Activated CD4-positive, alpha-beta T cell treated with anti-CD3 and anti-CD28 coated beads, Interleukin-2, amount 50 U/mL, for 4 hours (primary cell): ENCODE measurements around the gene FKBP11.

Experiments
- DNase-seq, 2 experiments: peaks; one replicate each; pipeline ENCODE4 v3.0.0-alpha.2; 2020

Gene FKBP11

DNA sequence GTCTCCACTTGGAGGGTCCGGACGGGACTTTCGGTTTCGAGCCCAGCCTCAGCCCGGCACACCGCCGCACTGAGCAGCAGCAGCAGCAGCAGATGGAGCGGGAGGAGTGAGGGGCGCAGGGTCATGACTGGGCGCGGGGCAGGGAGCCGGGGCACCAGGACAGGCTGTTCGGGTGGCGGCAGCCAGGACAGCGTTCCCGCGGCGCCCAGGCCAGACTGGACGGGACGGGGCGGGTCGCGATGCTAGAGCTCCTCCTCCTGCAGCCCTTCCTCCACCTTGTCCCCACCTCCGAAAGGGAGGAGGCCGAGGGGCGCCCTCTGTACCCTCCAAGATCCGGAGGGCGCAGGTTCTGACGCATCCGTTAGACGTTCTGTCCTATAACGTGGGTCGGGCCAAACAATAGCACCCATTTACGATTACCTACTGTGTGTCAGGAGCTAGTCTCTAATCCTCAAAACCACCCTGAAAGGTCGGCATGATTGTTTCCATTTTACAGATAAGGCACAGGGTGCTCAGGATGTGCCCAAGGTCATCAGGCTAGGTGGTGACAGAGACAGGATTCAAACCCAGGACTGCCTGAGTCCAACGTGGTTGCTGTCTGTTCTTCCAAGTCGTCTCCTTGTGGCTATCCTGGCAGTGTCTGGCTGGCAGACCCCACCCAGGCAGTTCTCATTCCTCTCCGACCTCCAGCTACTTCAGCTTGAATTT lies at the start of gene FKBP11:
FKBP11 (minus strand) TSS at position 189 of the 708 bp plus-strand sequence; CDS start at position 125, 64 bp downstream.
- peak; percentile 68 to 73 for DNase-seq

DNA sequence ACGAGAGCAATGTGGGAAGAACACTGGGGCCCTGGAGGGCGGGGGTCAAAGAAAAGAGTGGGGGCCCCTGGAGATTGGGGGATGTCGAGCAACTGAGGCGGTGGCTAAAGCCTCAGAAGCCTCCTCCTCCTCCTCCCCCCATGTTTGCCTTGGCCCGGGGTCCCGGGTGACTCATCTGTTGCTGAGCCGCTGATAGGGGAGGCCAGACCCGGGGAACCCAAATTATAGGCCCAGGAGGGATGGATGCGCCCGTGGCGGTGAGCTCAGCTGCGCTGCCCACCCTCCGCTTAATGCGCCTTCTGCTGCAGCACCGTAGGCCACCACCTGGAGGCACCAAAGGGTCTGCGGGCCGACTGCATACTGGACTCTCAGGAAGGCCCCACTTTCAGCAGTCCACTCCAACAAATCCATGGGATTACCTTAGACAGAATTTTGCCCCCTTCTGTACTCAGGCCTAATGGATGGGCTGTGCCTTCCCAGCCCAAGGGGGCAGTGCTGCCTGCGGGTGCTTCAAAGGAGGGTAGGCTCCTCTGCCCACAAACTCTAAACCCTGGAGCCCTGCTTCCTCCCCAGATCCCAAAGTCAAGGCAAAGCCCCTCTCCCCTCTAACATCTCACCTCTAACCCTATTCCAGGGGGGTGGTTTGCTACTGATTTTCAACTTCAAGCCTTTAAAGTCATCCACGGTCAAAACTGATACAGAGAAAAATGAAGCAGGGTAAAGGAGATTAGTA lies 48.8 kb upstream of the FKBP11 start:
- DNase-seq, result peak in 1 of 2 experiments; percentile 17

DNA sequence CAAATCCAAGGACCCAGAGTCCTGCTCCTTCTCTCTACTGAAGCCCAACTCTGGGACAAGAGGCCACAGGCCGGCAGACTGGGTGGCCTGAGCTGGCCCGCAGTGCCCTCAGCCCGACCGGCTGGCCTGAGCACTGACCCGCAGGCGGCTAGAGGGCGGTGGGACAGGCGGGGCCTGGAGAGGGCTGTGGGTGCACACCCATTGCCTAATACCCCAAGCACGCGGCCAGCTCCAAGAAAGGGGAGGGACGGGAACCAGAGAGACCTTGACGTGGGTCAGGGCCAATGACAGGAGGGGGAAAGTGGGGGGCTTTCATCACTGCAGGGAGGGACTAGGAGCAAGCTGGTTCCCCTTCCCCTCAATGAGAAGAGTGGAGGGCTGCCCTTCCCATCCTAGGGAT lies 48.2 kb upstream of the FKBP11 start:
- DNase-seq, result no peak

DNA sequence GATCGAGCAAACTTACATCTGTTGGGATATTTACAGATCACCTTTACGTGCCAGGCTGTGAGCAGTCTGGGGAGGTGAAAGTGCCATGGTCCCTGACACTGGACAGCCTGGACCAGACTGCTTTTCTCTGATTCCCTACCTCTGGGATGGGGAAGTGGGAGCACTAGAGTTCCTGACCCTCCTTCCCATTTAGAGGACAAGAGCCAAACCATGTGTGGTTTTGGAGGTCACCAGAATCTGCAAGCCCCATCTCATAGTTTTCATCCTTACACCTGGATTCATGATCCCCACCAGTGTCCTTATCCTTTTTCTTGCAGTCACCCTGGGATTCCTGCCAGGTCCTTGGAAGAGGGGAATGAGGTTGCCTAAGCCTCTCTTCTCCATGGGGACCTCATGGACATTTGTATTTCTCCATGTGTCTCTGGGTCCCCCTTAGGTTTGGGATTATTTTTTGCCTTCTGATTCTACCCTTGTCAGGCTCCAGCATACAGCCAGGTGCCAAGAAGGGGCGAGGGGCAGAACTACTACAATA lies 47.7 kb upstream of the FKBP11 start:
- no peak for DNase-seq

DNA sequence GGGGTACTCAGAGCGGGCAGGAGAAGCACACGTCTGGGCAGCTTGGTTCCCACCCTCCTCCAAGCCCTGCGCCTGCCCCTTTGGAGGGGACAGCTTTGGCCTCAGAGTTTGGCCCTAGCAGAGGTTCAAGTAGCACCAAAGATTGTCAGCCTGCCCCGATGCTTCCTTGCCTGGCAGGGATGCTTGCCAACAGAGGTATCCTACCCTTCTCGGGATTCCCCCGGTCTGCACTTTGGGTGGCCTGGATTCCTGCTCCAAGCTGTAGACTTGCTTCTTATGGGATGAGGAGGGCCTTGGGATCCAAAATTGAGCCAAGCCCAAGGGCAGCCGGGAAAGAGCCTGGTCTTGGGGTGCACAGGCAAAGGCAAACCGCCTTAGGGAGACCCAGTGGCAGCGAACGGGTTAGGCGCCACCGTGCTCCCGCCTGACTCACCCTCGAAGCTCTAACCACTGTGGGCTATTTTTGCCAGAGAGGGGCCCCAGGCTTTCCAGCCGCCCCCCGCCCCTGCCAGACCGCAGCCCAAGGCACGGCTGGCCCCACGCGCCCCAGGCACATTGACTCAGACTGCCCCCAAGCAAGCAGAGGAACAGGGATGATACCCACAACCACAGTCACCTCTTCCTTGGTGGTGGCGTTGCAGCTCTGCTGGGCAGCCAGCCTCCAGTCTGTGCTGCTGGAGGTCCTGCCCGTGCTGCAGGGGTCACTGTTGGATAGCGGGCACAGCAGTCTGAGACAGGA lies 47.1 kb upstream of the FKBP11 start:
- DNase-seq, result no peak

DNA sequence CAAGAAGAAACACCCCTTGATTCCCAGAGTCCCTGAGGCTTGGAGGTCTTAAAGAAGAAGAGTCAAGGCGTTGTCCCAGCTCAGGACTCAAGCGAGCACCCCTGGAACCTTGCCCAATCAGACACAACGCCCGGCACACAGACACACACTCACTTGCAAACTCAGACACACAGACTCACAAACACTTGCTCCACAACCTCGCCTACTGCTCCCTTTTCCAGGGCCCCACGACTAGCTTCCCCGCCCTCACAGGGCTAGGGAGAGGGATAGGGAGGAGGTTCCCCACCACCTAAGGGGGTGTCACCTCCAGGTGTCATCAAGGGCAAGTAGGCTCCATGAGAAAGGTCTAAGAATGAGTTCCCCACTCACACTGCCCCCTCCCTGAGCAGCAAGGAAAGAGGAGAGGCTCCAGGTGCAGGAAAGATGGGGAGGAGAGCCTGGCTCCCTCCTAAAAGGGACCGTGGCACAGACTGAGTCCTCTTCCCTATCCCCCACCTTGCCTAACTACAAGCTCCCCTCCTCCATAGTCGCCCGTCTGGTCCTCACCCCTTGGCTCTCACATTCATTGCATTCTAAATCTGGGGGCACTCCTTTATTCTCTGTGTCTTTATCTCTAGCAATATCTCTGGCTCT lies 45.5 kb upstream of the FKBP11 start:
- no peak for DNase-seq

DNA sequence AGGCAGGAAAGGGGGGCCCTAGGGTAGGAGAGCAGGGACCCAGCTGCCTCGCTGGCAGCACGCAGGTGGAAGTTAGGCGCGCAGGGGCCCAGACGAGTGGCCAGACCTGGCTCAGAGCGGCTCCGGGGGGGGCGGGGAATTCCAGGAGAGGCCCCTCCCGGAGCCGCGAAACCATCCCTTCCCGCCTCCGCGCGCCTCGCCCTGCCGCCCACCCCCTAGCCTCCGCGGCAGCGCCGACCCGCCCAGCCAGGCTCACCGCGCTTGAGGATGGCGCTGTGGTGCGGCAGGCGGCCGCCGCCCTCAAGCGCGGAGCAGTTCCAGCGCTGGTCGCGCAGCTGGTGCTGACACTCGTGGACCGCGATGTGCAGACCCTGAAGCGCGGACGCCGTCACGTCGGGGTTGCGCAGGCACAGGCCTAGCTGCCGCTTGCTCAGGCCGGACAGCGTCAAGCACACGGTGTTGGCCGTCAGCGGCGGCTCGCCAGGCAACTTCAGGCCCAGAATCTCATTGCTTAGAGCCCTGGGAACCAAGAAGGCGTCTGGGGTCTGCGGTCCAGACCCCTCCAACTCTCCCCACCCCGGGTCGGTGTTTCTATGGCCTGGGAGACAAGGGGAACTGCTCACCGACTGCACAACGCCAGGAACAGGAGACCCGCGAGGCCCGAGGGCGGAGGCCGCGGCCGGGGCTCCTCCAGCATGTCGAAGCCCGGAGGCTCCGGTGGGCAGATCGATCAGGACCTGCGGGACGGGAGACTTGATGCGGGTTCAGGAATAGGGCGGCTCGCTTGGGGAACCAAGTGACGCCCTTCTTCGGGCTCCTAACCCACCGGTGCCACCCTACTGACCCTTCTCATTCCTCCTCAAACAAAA lies 44.8 kb upstream of the FKBP11 start:
- DNase-seq, result peak in 1 of 2 experiments; percentile 47

DNA sequence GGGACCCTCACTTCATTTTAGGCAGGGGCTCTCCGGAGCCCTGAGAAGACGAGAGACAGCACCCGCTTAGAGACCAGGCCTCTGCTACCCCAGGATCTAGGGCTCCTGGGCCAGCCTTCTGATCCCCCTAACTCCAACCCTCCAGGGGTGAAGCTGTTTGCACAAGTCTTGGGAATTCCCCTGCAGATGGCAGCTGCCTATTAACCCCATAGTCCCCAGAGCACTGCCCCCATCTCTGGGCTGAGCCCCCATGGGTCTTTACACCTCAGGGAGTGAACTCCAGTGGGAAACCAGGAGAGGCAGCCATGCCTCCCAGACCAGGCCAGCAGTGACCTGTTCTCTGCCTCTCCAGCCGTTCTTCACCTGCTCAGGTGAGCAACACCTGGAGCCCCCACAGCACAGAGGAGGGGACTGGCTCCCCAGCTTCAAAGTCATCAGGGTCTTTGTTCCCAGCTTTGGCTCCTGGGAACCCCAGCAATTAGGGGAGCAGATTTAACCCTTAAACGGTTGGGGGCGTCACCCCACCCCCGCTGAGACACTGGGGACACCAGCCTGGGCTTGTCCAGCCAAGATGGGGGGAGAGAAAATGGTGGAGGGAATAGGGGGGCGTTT lies 44.0 kb upstream of the FKBP11 start:
- no peak for DNase-seq

DNA sequence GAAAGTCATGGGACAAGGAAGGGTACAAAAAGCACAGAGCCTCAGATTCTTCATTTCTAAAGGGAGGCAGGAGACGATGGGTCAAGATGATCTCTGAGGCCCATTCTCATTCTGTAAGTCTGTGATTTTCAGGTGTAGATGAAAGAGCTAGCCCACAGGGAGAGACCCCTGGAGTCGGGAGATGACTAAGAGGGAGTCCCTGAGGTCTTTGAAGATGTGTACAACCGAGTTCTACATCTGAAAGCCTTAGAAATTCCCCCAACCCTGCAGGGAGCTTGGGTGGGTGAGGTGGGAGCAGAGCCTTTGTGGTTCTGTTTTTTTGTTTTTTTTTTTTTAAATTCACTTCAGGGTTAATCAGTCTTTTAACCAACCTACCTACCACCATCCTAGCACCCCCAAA lies 43.2 kb upstream of the FKBP11 start:
- no peak for DNase-seq

DNA sequence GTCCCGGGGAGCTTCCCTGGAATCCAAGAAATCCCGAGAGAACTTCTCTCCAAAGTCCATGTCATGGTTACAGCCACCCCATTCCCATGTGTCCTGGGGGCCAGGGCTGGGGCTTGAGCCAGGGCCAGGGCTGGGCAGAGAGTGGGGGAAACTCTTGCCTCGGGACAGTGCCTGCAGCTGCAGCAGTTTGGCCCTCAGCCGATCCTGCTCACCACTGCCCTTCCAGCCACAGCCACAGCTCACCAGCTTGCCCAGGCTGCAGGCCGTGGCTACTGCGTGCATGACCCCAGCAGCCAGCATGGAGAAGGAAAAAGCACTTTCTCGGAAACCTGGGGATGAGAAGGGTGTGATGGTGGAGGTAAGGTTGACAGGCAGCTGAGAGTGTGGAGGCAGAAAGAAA lies 42.7 kb upstream of the FKBP11 start:
- no peak for DNase-seq

DNA sequence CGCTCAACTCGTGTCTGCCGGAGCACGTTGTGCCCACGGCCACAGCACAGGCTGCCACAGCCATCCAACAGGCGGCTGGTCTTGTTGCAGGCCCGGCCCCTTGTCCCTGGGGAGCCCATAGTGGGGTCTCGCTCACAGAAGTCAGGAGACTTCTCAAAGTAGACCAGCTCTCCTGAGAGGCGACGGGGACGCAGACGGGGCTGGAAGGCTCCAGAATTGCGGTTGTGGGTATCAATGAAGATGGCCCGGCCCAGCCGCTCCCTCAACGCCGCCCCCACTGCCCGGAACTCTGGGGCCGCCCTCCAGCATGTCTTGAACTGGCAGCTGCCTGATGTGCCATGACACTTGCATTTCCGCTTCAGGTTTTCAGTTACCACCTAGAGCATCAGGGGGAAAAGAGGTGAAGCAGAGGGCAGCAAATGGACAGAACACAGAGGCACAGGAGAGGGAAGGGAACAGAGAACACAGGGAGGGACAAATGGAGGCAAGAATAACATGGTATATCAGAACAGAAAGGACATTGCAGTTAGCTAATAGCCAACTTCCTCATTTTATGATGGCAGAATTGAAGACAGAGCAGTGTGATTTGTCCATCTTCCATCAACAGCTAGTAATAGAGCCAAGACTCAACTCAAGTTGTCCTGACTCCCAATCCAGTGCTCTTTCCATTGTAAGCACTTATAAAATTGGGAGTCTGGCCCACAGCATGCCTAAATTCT lies 41.0 kb upstream of the FKBP11 start:
- DNase-seq, result no peak

DNA sequence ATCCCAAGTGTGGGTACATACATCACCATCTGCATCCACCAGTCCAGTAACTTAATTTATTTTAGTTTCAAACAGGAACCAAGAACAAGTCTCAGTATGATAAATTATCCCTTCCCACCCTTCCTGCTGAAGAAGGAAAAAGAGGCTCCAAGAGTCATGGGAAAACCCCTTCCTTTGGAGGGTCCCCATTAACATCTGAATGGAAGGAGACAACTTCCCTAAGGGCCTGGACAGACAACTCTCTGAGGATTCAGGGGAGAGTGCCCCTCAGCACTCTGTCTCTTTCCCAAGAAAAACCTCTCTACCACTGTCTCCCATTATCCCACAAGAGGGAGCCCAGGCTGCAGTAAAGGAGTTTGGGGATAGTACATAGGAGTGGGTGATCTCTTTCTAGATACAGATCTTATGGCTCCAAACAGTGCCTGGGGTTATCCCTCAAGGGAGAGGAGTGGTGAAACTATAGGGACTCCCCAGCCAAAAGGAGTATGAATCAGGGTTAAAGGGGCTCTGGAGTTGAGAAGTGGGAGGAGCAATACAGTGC lies 40.1 kb upstream of the FKBP11 start:
- no peak for DNase-seq

DNA sequence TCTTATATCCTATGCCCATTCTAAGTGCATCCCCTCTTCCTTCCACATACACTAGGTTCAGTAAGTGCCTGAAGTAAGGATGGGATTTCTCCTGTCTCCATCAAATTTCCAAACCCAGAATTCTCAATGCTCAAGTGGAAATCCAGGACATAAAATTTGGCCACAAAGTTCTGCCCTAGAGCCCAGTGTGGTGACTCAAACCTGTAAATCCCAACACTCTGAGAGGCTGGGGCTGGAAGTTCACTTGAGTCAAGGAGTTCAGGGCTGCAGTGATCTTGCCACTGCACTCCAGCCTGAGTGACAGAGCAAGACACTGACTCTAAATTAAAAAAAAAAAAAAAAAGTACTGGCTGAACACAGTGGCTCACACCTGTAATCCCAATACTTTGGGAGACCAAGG lies 36.5 kb upstream of the FKBP11 start:
- no peak for DNase-seq

DNA sequence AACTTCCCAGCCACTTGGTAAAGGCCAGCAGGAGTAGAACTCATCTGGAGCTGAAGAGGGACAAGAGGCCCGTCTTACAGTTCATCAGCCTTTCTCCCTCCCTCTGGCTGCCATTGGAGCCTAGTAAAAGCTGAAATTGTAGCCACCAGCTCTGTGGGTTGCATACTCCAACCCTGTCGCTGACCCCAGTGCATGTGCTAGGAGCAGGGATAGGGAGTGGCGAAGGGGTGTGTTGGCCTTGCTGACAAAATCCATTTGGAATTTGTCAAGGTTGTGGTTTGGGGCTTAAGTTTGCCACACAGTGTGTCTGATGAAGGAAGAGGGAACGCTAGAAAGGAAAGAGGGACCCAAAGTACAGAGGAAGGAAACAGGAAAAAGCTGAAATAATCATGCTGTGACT lies 36.0 kb upstream of the FKBP11 start:
- DNase-seq, result no peak

DNA sequence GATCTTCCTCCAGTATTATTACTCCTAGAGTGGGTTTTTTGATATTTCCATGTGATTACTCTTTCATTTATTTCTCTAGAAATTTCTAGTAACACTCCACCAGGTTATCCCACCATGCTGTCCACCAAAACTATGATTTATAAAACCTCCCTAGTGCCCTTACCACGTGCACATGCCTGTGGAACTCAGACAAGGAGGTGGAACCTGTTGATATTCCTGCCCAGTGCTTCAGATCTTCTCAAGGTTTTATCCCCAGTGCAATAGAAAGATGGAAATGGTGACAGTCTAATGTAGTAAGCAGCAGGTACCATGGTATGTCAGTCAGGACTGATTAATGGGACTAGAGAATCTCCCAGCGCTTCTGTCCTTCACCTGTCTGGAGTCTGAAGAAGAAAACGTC lies 35.5 kb upstream of the FKBP11 start:
- no peak for DNase-seq

DNA sequence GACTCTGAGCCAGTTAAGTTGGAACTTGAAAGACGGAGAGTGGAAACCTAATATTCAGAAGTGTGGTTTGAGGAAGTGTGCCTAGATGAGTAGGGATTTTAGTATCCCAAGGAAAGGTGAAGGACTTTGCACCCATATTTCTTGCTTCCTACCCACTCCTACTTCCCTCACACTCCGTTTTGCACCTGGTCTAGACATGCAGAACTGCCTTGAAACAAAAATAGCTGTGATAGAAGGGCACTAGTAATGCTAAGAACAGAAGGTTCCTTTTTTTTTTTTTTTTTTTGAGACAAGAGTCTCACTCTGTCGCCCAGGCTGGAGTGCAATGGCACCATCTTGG lies 32.7 kb upstream of the FKBP11 start:
- DNase-seq, result no peak

DNA sequence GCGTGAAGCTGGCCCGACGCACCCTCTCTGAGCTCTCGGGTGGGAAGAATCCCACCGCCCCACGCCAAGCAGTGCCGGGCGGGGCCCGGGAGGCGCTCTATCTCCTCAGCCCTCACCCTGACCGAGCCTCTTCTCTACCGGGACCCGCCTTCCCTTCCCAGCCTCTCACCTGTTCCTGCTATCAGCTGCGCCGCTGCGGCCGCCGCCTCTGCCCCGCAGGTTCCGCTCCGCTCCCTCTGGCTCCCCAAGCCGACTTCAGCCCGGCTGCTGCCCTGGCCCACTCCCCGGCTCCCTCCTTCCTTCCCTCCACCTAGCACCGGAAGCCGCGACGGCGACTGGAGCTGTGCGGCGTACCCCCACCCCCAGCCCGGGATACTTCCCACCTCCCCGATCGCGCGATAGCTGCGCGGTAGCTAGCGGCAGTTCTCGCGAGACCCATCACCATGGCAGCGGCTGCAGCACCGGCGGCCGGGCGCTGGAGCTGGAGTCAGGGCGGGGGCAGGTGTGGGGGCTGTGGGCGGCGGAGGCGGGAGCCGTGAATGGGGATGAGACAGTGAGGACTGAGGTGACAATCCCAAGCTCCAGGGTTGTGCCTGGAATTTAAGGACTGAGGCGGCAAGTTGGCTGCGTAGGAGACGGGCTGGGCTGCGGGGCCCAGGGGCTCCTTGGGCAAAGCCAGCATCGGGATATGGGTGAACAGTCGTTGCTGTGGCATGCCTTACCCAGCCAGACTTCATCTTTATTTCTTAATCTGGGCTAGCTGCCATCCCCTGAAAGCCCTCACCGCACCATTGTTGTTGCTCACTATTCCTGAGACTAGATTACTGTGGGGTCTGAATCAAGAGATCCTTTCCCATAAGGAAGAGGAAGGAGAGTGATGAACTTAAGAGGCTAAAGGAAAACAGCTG lies 32.1 kb upstream of the FKBP11 start, which contains the start of gene ARF3:
ARF3 (minus strand) TSS at position 347 of the 908 bp plus-strand sequence. CDS start 16,392 bp downstream, outside the sequence.
- peak; percentile 88 to 91 for DNase-seq

DNA sequence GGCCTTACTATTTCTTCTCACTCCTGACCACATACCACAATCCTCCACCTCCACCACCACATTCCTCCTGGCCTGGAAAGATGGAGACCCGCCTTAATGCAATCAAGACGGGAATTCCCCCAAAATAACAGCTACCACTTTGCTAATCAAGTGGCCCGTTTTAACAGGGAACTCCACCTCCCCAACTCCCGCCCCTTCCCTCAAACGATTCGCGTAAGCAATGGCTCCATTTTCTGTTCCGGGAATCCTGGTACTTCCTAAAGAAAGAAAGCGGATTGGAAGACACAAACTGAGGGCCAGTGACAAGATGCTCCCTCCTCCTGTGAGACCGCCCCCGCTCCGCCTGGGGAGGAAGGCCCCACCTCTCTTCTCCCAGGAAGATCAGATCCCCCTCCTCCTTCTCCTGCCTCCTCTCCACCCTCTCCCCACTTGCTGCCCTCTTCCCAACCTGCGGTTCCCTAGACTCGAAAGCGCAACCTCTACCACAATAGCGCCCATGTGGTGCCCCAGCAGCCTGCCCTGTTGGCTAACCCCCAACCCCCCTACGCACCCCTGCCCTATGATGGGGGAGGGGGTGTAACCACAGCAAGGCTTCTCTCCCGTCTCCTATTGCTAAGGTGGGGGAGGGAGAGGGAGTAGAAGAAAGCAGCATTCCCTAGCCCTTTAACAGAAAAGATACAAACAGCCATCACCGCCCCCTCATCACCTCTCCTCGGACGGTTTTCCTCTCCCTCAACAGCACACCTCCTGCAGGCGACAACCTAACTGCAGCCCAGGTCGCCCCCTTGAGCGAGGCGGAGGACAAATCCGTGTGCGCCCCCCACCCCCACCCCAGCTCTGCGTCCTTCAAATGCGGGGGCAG lies 31.2 kb upstream of the FKBP11 start:
- no peak for DNase-seq
